Measurements from ENCODE around the gene KLHL29. TPM values are rescaled to one million over a fixed set of nuclear protein-coding genes. Genes with fewer than 3 reads are reported as not detected.

Gene KLHL29
- total and polyA plus RNA-seq, 2 donors, result 5.7 to 8.7 TPM

DNA sequence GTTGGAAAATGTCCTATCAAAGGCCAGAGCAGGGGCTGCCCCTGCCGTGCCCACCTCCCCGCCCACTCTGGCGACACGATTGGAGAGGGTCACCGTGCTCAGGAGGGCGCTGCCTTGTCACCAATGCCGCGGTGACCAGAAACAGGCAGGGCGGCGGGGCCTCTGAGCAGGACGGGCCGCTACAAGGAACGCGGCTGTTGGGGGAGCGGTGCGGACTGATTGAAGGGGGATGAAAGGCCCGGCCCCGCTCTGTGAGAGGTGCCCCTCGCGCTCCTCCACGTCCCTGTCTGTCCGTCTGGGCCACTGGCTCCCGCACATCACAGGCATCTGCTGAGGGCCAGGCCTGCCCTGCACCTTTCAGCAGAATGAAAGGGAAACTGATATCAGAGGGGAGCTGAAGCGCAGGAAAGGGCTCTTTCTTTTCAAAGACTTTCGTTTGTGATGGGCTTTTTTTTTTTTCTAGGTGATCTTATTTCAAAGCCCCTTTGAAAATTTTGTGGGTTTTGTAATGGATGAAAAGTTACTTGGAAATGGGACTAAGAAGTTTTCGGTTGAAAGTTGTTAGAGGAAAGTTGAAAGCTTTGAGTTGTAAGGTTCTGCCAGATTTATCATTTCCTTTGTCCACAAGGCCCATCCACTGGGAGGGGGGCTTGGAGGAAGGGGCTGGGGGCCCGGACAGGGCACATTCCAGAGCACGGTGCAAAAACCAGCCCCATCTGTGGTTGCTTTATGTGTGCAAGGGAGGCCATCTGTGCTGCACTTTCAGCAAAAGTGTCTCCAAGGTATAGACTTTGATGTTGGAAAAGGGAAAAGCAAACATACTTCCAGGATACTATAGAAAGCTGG lies 244.2 kb downstream of the KLHL29 start:
- no peak overlapping the region for H3K4me3 ChIP-seq (ENCODE audit: low read depth, low read length)
- no peaks in the 10 kb centered on the region for H3K4me1 ChIP-seq (ENCODE audit: insufficient read depth)
- H3K27ac ChIP-seq (ENCODE audit: low read depth), result no peak overlapping the region
- 89% methylated on average over 28 of the region's 28 CpGs for WGBS
- no peak for DNase-seq (ENCODE audit: extremely low spot score)
- no peaks in the 10 kb centered on the region for H3K36me3 ChIP-seq (ENCODE audit: insufficient read depth)

GRCh38 chr2:23629772-23630480 lies 244.9 kb downstream of the KLHL29 start:
- Histone ChIP-seq H3K36me3 (ENCODE audit: insufficient read depth) (no peaks in the 10 kb centered on the region), H3K27ac (ENCODE audit: low read depth) (no peak overlapping the region), H3K4me1 (ENCODE audit: insufficient read depth) (no peaks in the 10 kb centered on the region), H3K4me3 (ENCODE audit: low read depth, low read length) (no peak overlapping the region)
- WGBS, result 90% methylated on average over 16 of the region's 16 CpGs
- no peak for DNase-seq (ENCODE audit: extremely low spot score)

- Histone ChIP-seq H3K4me3 (ENCODE audit: low read depth, low read length) (no peak overlapping the region), H3K27ac (ENCODE audit: low read depth) (no peak overlapping the region), H3K36me3 (ENCODE audit: insufficient read depth) (no peaks in the 10 kb centered on the region), H3K4me1 (ENCODE audit: insufficient read depth) (no peaks in the 10 kb centered on the region)
- DNase-seq (ENCODE audit: extremely low spot score), result no peak
- 91% methylated on average over 7 of the region's 7 CpGs for WGBS
These were observed 246.0 kb downstream of the KLHL29 start for GRCh38 chr2:23630961-23631360.

DNA sequence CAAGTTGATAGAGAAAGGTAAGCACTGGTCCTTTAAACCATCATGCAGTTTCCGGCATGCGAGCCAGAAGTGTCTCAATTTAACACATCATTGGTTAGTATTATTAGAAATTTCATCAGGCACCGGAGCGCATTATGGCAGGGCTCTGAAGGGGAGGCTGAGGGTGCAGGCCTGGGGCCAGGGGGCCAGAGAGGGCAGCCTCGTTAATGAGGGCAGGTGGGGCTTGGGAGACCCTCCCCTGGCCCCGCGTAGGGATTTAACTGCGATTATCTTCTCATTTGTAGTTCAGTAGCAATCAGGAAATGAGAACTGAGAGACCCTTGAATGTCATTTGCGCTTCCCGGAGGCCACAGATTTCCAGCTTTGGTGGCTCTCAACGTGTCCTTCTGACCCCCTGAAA lies 246.4 kb downstream of the KLHL29 start:
- Histone ChIP-seq H3K4me1 (ENCODE audit: insufficient read depth) (no peaks in the 10 kb centered on the region), H3K4me3 (ENCODE audit: low read depth, low read length) (no peak overlapping the region), H3K36me3 (ENCODE audit: insufficient read depth) (no peaks in the 10 kb centered on the region), H3K27ac (ENCODE audit: low read depth) (no peak overlapping the region)
- no peak for DNase-seq (ENCODE audit: extremely low spot score)
- 85% methylated on average over 11 of the region's 11 CpGs for WGBS

GRCh38 chr2:23632386-23632785 lies 247.4 kb downstream of the KLHL29 start:
- 75% methylated on average over 6 of the region's 6 CpGs for WGBS
- Histone ChIP-seq H3K36me3 (ENCODE audit: insufficient read depth) (no peaks in the 10 kb centered on the region), H3K4me3 (ENCODE audit: low read depth, low read length) (no peak overlapping the region), H3K27ac (ENCODE audit: low read depth) (no peak overlapping the region), H3K4me1 (ENCODE audit: insufficient read depth) (no peaks in the 10 kb centered on the region)
- DNase-seq (ENCODE audit: extremely low spot score), result no peak

GRCh38 chr2:23632831-23633395 lies 247.9 kb downstream of the KLHL29 start:
- Histone ChIP-seq H3K4me3 (ENCODE audit: low read depth, low read length) (no peak overlapping the region), H3K27ac (ENCODE audit: low read depth) (no peak overlapping the region), H3K36me3 (ENCODE audit: insufficient read depth) (no peaks in the 10 kb centered on the region), H3K4me1 (ENCODE audit: insufficient read depth) (no peaks in the 10 kb centered on the region)
- 94% methylated on average over 5 of the region's 5 CpGs for WGBS
- no peak for DNase-seq (ENCODE audit: extremely low spot score)

GRCh38 chr2:23633966-23634365 lies 249.0 kb downstream of the KLHL29 start:
- H3K4me1 ChIP-seq (ENCODE audit: insufficient read depth), result no peaks in the 10 kb centered on the region
- H3K4me3 ChIP-seq (ENCODE audit: low read depth, low read length), result no peak overlapping the region
- H3K27ac ChIP-seq (ENCODE audit: low read depth), result no peak overlapping the region
- H3K36me3 ChIP-seq (ENCODE audit: insufficient read depth), result no peaks in the 10 kb centered on the region
- 95% methylated on average over 8 of the region's 8 CpGs for WGBS
- DNase-seq (ENCODE audit: extremely low spot score), result no peak

GRCh38 chr2:23635442-23636340 lies 250.7 kb downstream of the KLHL29 start:
- no peak for DNase-seq (ENCODE audit: extremely low spot score)
- Histone ChIP-seq H3K4me1 (ENCODE audit: insufficient read depth) (no peaks in the 10 kb centered on the region), H3K4me3 (ENCODE audit: low read depth, low read length) (no peak overlapping the region), H3K36me3 (ENCODE audit: insufficient read depth) (no peaks in the 10 kb centered on the region), H3K27ac (ENCODE audit: low read depth) (no peak overlapping the region)
- 93% methylated on average over 23 of the region's 23 CpGs for WGBS

GRCh38 chr2:23636426-23636825 lies 251.4 kb downstream of the KLHL29 start:
- H3K36me3 ChIP-seq (ENCODE audit: insufficient read depth), result no peaks in the 10 kb centered on the region
- no peak overlapping the region for H3K4me3 ChIP-seq (ENCODE audit: low read depth, low read length)
- 73% methylated on average over 11 of the region's 11 CpGs for WGBS
- H3K4me1 ChIP-seq (ENCODE audit: insufficient read depth), result no peaks in the 10 kb centered on the region
- H3K27ac ChIP-seq (ENCODE audit: low read depth), result no peak overlapping the region
- DNase-seq (ENCODE audit: extremely low spot score), result no peak

DNA sequence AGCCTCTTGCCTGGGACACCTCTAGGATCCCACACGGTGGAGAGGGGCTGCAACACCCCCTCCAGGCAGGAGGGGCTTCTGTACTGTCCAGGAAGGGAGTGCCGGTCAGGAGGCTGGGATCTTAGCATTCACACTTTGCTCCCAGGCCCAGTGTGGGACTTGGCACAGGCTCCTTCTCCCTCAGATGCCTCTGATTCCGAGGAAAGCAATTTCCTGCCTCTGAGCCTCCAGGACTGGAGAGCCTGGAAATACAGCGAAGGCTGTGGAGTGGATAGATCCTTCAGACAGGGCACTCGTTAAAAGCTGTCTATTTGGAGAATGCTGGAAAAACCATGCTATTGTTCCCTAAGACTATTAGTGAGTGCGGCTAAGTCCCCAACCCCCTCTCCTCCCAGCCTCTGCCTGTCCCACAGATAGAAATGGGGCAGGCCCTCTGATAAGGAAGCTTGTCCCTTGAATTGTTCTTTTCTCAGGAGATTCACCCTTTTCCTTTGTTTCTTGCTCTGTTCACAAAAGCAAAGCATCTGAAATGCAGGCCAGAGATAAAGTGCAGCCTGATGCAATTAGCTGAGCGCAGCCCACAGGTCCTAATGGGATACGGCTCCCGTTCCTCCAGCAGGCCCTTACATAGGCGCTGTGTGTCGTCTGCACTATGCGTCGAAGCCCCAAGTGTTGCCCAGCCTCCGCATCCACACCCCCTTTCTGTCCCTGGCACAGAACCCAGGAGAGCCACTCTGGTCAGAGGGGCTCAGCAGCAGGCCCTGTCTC lies 252.2 kb downstream of the KLHL29 start:
- WGBS, result 63% methylated on average over 14 of the region's 14 CpGs
- Histone ChIP-seq H3K36me3 (ENCODE audit: insufficient read depth) (no peaks in the 10 kb centered on the region), H3K4me3 (ENCODE audit: low read depth, low read length) (no peak overlapping the region), H3K4me1 (ENCODE audit: insufficient read depth) (no peaks in the 10 kb centered on the region), H3K27ac (ENCODE audit: low read depth) (no peak overlapping the region)
- no peak for DNase-seq (ENCODE audit: extremely low spot score)

DNA sequence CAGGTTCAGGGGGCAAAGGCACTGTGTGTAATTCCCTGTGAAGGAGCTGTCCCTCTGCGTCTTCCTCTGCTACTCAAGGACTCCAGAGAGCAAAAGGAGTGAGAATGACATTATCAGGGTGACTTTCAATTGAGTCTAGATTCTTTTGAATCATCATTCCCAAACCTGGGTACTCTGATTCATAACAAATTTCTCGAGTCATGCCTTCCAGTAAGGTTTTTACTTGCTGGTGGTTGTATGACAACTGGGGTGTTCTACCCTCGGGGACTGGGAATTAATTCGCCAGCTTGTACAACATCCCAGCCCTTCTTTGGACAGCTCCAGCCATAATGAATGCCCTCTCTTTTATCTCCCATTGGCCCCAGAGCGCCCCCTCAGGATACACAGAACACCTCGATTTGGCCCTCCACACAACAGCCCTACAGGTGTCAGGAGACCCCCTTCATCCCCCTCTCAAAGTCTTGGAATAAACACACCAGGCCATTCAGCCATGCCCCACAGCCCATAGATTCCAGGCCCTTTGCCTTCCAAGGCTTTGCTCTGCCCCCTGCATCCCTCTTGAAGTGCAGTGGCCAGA lies 254.5 kb downstream of the KLHL29 start:
- Histone ChIP-seq H3K36me3 (ENCODE audit: insufficient read depth) (peaks cover 3% of the 10 kb centered on the region), H3K27ac (ENCODE audit: low read depth) (no peak overlapping the region), H3K4me1 (ENCODE audit: insufficient read depth) (no peaks in the 10 kb centered on the region), H3K4me3 (ENCODE audit: low read depth, low read length) (no peak overlapping the region)
- DNase-seq (ENCODE audit: extremely low spot score), result no peak
- 91% methylated on average over 6 of the region's 6 CpGs for WGBS

DNA sequence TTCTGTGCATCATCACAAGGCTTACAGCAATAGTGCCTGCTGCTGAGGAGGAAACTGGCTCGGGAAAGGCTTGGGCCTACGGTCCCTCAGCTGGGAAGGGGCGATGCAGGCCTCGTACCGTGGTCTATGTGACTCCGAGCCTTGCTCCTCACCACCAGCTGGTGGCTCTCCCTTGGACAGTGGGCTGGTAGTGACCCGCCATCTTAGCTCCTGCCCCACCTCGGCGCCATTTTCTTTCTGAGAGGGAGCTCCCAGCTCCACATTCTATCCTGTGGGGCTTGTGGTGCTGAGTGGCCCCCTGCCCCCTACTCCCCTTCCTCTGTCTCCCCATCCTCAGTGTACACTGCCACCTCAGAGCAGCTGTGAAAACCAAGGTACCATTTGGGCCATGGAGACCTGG lies 255.7 kb downstream of the KLHL29 start:
- WGBS, result 98% methylated on average over 9 of the region's 9 CpGs
- Histone ChIP-seq H3K4me1 (ENCODE audit: insufficient read depth) (no peaks in the 10 kb centered on the region), H3K4me3 (ENCODE audit: low read depth, low read length) (no peak overlapping the region), H3K27ac (ENCODE audit: low read depth) (no peak overlapping the region), H3K36me3 (ENCODE audit: insufficient read depth) (peaks cover 3% of the 10 kb centered on the region)
- DNase-seq (ENCODE audit: extremely low spot score), result no peak

Measured in urinary bladder (tissue), 4 donors.